Measurements from ENCODE around the gene ERRFI1. TPM values are rescaled to one million over a fixed set of nuclear protein-coding genes. Genes with fewer than 3 reads are reported as not detected.

ERRFI1 gene
- total RNA-seq, 1 experiment from 2014 or later: 37.2 TPM

GRCh38 chr1:8032366-8032910 lies 6.3 kb upstream of the ERRFI1 start:
- no peak overlapping the region for H3K27ac Mint-ChIP-seq (ENCODE audit: unreplicated experiment)
- H3K36me3 ChIP-seq (ENCODE audit: control insufficient read depth, insufficient read depth, low read length): no peaks in the 10 kb centered on the region
- no peaks in the 10 kb centered on the region for H3K27me3 ChIP-seq (replicated peaks; ENCODE audit: control insufficient read depth, insufficient read depth, low read length)
- peaks cover 16% of the 10 kb centered on the region for H3K4me1 Mint-ChIP-seq (ENCODE audit: low read depth, unreplicated experiment)
- BruUV-seq (replicated peaks): no TSS peak
- intact Hi-C loops (cut with micrococcal nuclease; ENCODE audit: unreplicated experiment): no loop called here
- H3K36me3 Mint-ChIP-seq (ENCODE audit: insufficient read depth, unreplicated experiment): peaks cover 2% of the 10 kb centered on the region
- ChIA-PET POLR2A (no interaction called here), CTCF (no interaction called here)
- H3K27me3 Mint-ChIP-seq (ENCODE audit: insufficient read depth, unreplicated experiment): no peaks in the 10 kb centered on the region
- no peak for DNase-seq
- peaks cover 16% of the 10 kb centered on the region for H3K4me1 ChIP-seq
- H3K4me3 ChIP-seq (ENCODE audit: low read depth, low read length): no peak overlapping the region
- H3K9me3 Mint-ChIP-seq (ENCODE audit: unreplicated experiment): no peaks in the 10 kb centered on the region
- no peak overlapping the region for H3K4me3 Mint-ChIP-seq (ENCODE audit: unreplicated experiment)
- TF ChIP-seq CTCF (IDR thresholded peaks at IDR 0.05; ENCODE audit: insufficient read depth in 1 of 2, low read depth in 1 of 2, low read length in 1 of 2, severe bottlenecking in 1 of 2, unreplicated experiment in 1 of 2): no peak
- H3K9me3 ChIP-seq: no peaks in the 10 kb centered on the region

- H3K9me3 Mint-ChIP-seq (ENCODE audit: unreplicated experiment): no peaks in the 10 kb centered on the region
- H3K27ac Mint-ChIP-seq (ENCODE audit: unreplicated experiment): no peak overlapping the region
- CTCF ChIA-PET: interaction anchor here (1.1 kb wide), 1 partner anchor 283 kb away, joined by 3 read pairs; no protein-coding TSS in a partner anchor
- H3K27me3 Mint-ChIP-seq (ENCODE audit: insufficient read depth, unreplicated experiment): no peaks in the 10 kb centered on the region
- Histone ChIP-seq H3K36me3 (ENCODE audit: control insufficient read depth, insufficient read depth, low read length) (no peaks in the 10 kb centered on the region), H3K27me3 (replicated peaks; ENCODE audit: control insufficient read depth, insufficient read depth, low read length) (no peaks in the 10 kb centered on the region), H3K4me3 (ENCODE audit: low read depth, low read length) (no peak overlapping the region), H3K9me3 (no peaks in the 10 kb centered on the region), H3K4me1 (peaks cover 16% of the 10 kb centered on the region)
- H3K4me3 Mint-ChIP-seq (ENCODE audit: unreplicated experiment): no peak overlapping the region
- BruUV-seq (replicated peaks): no TSS peak
- POLR2A ChIA-PET: no interaction called here
- H3K4me1 Mint-ChIP-seq (ENCODE audit: low read depth, unreplicated experiment): peaks cover 16% of the 10 kb centered on the region
- intact Hi-C loops (cut with micrococcal nuclease; ENCODE audit: unreplicated experiment): loop anchor here (1.0 kb wide), 2 partner anchors 30 to 208 kb away; no protein-coding TSS in a partner anchor
- TF ChIP-seq CTCF (IDR thresholded peaks at IDR 0.05; ENCODE audit: insufficient read depth in 1 of 2, low read depth in 1 of 2, low read length in 1 of 2, severe bottlenecking in 1 of 2, unreplicated experiment in 1 of 2): peak; percentile 53 to 72
- H3K36me3 Mint-ChIP-seq (ENCODE audit: insufficient read depth, unreplicated experiment): peaks cover 14% of the 10 kb centered on the region
- peak in 1 of 2 experiments; percentile 34 for DNase-seq
Observed at GRCh38 chr1:8031176-8031785, 5.2 kb upstream of the ERRFI1 start.

- Mint-ChIP-seq H3K4me3 (ENCODE audit: unreplicated experiment) (no peak overlapping the region), H3K4me1 (ENCODE audit: low read depth, unreplicated experiment) (peaks cover 26% of the 10 kb centered on the region), H3K27me3 (ENCODE audit: insufficient read depth, unreplicated experiment) (no peaks in the 10 kb centered on the region), H3K27ac (ENCODE audit: unreplicated experiment) (no peak overlapping the region), H3K36me3 (ENCODE audit: insufficient read depth, unreplicated experiment) (peaks cover 29% of the 10 kb centered on the region), H3K9me3 (ENCODE audit: unreplicated experiment) (no peaks in the 10 kb centered on the region)
- TF ChIP-seq CTCF (IDR thresholded peaks at IDR 0.05; ENCODE audit: insufficient read depth in 1 of 2, low read depth in 1 of 2, low read length in 1 of 2, severe bottlenecking in 1 of 2, unreplicated experiment in 1 of 2): no peak
- Histone ChIP-seq H3K27me3 (replicated peaks; ENCODE audit: control insufficient read depth, insufficient read depth, low read length) (no peaks in the 10 kb centered on the region), H3K4me3 (ENCODE audit: low read depth, low read length) (no peak overlapping the region), H3K4me1 (peaks cover 28% of the 10 kb centered on the region), H3K9me3 (no peaks in the 10 kb centered on the region), H3K36me3 (ENCODE audit: control insufficient read depth, insufficient read depth, low read length) (no peaks in the 10 kb centered on the region)
- DNase-seq: no peak
- POLR2A ChIA-PET: interaction anchor here (1.0 kb wide), 1 partner anchor 12 kb away, joined by 5 read pairs; no protein-coding TSS in a partner anchor
- CTCF ChIA-PET: interaction anchor here (3.2 kb wide), 1 partner anchor 287 kb away, joined by 17 read pairs; no protein-coding TSS in a partner anchor
- intact Hi-C loops (cut with micrococcal nuclease; ENCODE audit: unreplicated experiment): loop anchor here (5.0 kb wide), 3 partner anchors 46 to 229 kb away; no protein-coding TSS in a partner anchor
- no TSS peak for BruUV-seq (replicated peaks)
Observed at GRCh38 chr1:8028571-8028910, 2.4 kb upstream of the ERRFI1 start.
